Progenitor cell of endocrine pancreas (in vitro differentiated cells): Measurements from ENCODE around the gene GALNTL6. TPM values are rescaled to one million over a fixed set of nuclear protein-coding genes. Genes with fewer than 3 reads are reported as not detected.

ENCODE experiments used
- DNase-seq: peaks from one replicate; pipeline ENCODE4 v3.0.0; 2021; ENCODE audit warnings: low spot score; ENCODE audit not compliant: unreplicated experiment
- H3K27ac Mint-ChIP-seq: 2 replicates; pipeline ENCODE4 v1.8.0; 2021; ENCODE audit warnings: mild to moderate bottlenecking, moderate library complexity, mixed read lengths
- H3K27me3 Mint-ChIP-seq: 2 replicates; pipeline ENCODE4 v1.8.0; 2021; ENCODE audit warnings: mixed read lengths
- H3K36me3 Mint-ChIP-seq: 2 replicates; pipeline ENCODE4 v1.8.0; 2022; ENCODE audit warnings: mixed read lengths; ENCODE audit not compliant: insufficient read depth
- H3K4me1 Mint-ChIP-seq: 2 replicates; pipeline ENCODE4 v1.8.0; 2021; ENCODE audit warnings: low read depth, mixed read lengths
- H3K4me3 Mint-ChIP-seq: 2 replicates; pipeline ENCODE4 v1.8.0; 2021; ENCODE audit warnings: low read depth, mild to moderate bottlenecking, moderate library complexity, mixed read lengths
- H3K9me3 Mint-ChIP-seq: 2 replicates; pipeline ENCODE4 v1.8.0; 2021; ENCODE audit warnings: low read depth, mixed read lengths
- total RNA-seq: library from RNA; stranded (reverse); gene quantifications from 2 replicates; pipeline ENCODE4 v1.2.1, GENCODE V29; 2021
- TF ChIP-seq, protein P1 (sequence below): fragments of 200-600 bp; sonication (generic); IDR thresholded peaks from one replicate; pipeline ENCODE4 v1.5.0; 2021; ENCODE audit warnings: antibody characterized with exemption, mild to moderate bottlenecking; ENCODE audit not compliant: unreplicated experiment

The GALNTL6 gene
- total RNA-seq, 1 donor from 2014 or later, result 0.14 TPM

DNA sequence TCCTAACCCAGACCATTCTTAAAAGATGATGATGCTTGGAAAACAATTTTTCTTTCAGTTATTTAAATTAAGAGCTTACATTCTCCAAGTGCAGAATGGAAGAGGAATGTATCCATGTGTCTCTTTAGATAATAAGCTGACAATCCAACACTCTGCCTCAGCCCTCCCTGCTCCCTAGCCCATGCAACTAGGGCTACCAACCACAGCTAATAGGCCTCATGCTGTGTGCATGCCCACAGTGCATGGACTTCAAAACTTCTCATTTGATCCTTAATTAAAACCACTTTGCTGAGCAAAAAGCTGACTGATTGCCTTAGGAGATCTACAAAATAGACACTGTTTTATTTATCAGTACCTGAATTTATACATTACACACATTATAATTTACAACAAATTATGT lies 473.9 kb downstream of the GALNTL6 start:
- Mint-ChIP-seq H3K4me3 (no peak overlapping the region), H3K4me1 (no peaks in the 10 kb centered on the region), H3K36me3 (no peaks in the 10 kb centered on the region), H3K27ac (no peak overlapping the region), H3K9me3 (no peaks in the 10 kb centered on the region), H3K27me3 (no peaks in the 10 kb centered on the region)
- no peak for DNase-seq
- TF ChIP-seq, protein P1, sequence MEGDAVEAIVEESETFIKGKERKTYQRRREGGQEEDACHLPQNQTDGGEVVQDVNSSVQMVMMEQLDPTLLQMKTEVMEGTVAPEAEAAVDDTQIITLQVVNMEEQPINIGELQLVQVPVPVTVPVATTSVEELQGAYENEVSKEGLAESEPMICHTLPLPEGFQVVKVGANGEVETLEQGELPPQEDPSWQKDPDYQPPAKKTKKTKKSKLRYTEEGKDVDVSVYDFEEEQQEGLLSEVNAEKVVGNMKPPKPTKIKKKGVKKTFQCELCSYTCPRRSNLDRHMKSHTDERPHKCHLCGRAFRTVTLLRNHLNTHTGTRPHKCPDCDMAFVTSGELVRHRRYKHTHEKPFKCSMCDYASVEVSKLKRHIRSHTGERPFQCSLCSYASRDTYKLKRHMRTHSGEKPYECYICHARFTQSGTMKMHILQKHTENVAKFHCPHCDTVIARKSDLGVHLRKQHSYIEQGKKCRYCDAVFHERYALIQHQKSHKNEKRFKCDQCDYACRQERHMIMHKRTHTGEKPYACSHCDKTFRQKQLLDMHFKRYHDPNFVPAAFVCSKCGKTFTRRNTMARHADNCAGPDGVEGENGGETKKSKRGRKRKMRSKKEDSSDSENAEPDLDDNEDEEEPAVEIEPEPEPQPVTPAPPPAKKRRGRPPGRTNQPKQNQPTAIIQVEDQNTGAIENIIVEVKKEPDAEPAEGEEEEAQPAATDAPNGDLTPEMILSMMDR, result no peak

DNA sequence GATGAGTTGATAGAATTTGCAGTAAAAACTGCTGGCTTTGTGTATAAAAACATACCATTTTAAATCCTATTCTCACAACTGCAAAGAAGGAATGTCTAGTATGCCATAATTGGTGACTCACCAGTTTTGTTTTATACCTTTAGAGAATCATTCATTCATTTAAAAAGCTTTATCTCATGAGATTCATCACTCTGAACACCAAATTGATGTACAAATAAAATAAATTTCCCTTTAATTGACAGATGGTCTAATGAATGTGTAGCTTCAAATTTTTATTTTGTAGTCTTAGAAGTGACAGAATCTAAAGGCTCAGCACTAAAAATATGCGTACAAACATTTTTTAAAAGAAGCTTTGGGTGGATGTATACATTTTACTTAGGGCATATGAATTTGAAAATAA lies 492.5 kb downstream of the GALNTL6 start:
- no peak overlapping the region for H3K27ac Mint-ChIP-seq
- TF ChIP-seq, protein P1, result no peak
- DNase-seq, result no peak

DNA sequence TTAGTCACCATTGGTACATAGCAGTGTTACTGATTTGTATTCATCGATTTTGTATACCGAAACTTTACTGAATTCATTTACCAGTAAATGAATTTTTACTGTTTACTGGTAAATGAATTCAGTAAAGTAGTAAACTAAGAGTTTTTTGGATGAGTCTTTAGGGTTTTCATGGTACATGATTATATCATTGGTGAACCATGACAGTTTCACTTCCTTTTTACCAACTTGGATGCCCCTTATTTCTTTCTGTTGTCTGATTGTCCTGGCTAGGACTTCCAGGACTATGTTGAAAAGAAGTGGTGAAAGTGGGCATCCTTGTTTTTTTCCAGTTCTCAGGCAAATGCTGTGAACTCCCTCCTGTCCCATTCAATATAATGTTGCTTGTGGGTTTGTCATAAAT lies 494.9 kb downstream of the GALNTL6 start:
- Mint-ChIP-seq H3K4me1 (no peaks in the 10 kb centered on the region), H3K27ac (no peak overlapping the region), H3K9me3 (peaks cover 11% of the 10 kb centered on the region), H3K27me3 (no peaks in the 10 kb centered on the region), H3K4me3 (no peak overlapping the region), H3K36me3 (peaks cover 1% of the 10 kb centered on the region)
- TF ChIP-seq, protein P1, result no peak
- DNase-seq, result no peak

More for the DNA sequence above, 492.5 kb downstream of the GALNTL6 start:
- Mint-ChIP-seq H3K4me3 (no peak overlapping the region), H3K27me3 (no peaks in the 10 kb centered on the region), H3K4me1 (no peaks in the 10 kb centered on the region), H3K9me3 (peaks cover 14% of the 10 kb centered on the region), H3K36me3 (peaks cover 1% of the 10 kb centered on the region)

DNA sequence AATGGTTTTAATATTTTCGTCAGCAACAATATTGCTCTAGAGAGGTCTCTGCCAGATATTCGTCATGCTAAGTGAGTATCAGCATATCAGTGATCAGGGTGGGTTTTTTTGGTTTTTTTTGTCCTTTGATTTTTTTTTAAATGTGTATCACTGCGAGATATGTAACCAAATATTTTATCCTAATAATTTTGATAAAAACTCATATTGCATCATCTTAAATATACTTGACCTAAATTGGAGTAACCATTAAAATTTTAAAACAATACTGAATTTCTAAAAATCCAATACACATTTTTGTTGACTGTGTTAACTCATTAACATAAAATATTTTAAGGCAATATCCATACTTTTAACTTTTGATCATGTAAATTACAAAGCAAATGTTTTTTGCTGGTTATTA lies 498.5 kb downstream of the GALNTL6 start:
- no peaks in the 10 kb centered on the region for H3K4me1 Mint-ChIP-seq
- H3K27ac Mint-ChIP-seq, result no peak overlapping the region
- H3K4me3 Mint-ChIP-seq, result no peak overlapping the region
- TF ChIP-seq, protein P1, result no peak
- DNase-seq, result no peak
- H3K9me3 Mint-ChIP-seq, result peaks cover 11% of the 10 kb centered on the region
- H3K36me3 Mint-ChIP-seq, result peaks cover 1% of the 10 kb centered on the region
- H3K27me3 Mint-ChIP-seq, result no peaks in the 10 kb centered on the region

DNA sequence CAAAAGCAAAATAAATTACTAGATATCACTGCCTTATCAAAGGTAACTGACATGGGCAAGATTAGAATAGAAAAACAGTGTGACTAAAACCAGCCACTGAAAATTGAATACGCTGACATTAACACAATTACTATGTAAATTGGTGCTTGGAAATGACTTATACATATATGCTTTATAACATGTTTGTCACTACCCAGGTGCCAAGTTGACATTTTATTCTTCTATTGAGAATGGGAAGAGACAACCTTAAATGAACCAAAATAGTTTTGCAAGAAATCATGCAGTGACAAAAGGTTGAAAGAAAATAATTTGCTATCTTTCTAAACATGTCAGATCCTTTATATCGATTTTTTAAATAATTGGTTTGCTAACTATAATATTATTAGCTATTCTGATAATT lies 510.1 kb downstream of the GALNTL6 start:
- Mint-ChIP-seq H3K27ac (no peak overlapping the region), H3K36me3 (no peaks in the 10 kb centered on the region), H3K4me3 (no peak overlapping the region), H3K4me1 (no peaks in the 10 kb centered on the region), H3K27me3 (no peaks in the 10 kb centered on the region), H3K9me3 (no peaks in the 10 kb centered on the region)
- DNase-seq, result no peak
- TF ChIP-seq, protein P1, result no peak
